Measurements from ENCODE around the gene NSUN2.

- TF ChIP-seq CTCF (conservative IDR thresholded peaks at IDR 0.05) (no peak), EZH2 (IDR thresholded peaks at IDR 0.05; ENCODE audit: low read depth) (no peak)
These were observed 60.6 kb downstream of the NSUN2 start for GRCh38 chr5:6572086-6572824.
